GM23338 (cell line): ENCODE measurements around the gene STRIP1. TPM values are rescaled to one million over a fixed set of nuclear protein-coding genes. Genes with fewer than 3 reads are reported as not detected.

Experiments
- ATAC-seq: fragments of 200-7000 bp; cut with Tn5 transposase; 3 replicates; pipeline ENCODE4 v1.9.1; 2020
- DNase-seq: peaks from one replicate; pipeline ENCODE4 v3.0.0-alpha.2; 2015; ENCODE audit warnings: low spot score
- H2AFZ ChIP-seq: fragments of 200-600 bp; sonication (generic); 2 replicates; pipeline ENCODE4 v1.8.0; 2016; ENCODE audit warnings: antibody characterized with exemption, mild to moderate bottlenecking, moderate library complexity
- H3F3A ChIP-seq: fragments of 200-600 bp; sonication (generic); replicated peaks from 2 replicates; pipeline ENCODE4 v1.8.0; 2017; ENCODE audit warnings: antibody characterized with exemption, mixed run types, low read depth
- H3K27ac ChIP-seq: fragments of 200-600 bp; sonication (generic); 2 replicates; pipeline ENCODE4 v1.6.1; 2016; ENCODE audit warnings: low read depth
- H3K27me3 ChIP-seq: fragments of 200-600 bp; sonication (generic); 2 replicates; pipeline ENCODE4 v1.8.0; 2016; ENCODE audit warnings: mild to moderate bottlenecking, mixed run types, moderate library complexity; ENCODE audit not compliant: insufficient read depth
- H3K36me3 ChIP-seq: fragments of 200-600 bp; sonication (generic); 2 replicates; pipeline ENCODE4 v1.8.0; 2016; ENCODE audit warnings: mild to moderate bottlenecking; ENCODE audit not compliant: insufficient read depth
- H3K4me1 ChIP-seq: fragments of 200-600 bp; sonication (generic); 2 replicates; pipeline ENCODE4 v1.8.0; 2016; ENCODE audit warnings: mild to moderate bottlenecking, moderate library complexity; ENCODE audit not compliant: insufficient read depth
- H3K4me2 ChIP-seq: fragments of 200-600 bp; sonication (generic); 2 replicates; pipeline ENCODE4 v1.7.1; 2017; ENCODE audit warnings: mixed run types
- H3K4me3 ChIP-seq: fragments of 200-600 bp; sonication (generic); 2 replicates; pipeline ENCODE4 v1.6.1; 2016; ENCODE audit warnings: mixed run types
- H3K79me2 ChIP-seq: fragments of 200-600 bp; sonication (generic); replicated peaks from 2 replicates; pipeline ENCODE4 v1.8.0; 2017; ENCODE audit warnings: mild to moderate bottlenecking; ENCODE audit not compliant: insufficient read depth
- H3K9me2 ChIP-seq: fragments of 200-600 bp; sonication (generic); 2 replicates; pipeline ENCODE4 v1.8.0; 2017; ENCODE audit not compliant: insufficient read depth
- H4K20me1 ChIP-seq: fragments of 200-600 bp; sonication (generic); replicated peaks from 2 replicates; pipeline ENCODE4 v1.8.0; 2017; ENCODE audit warnings: mild to moderate bottlenecking; ENCODE audit not compliant: insufficient read depth
- H3K27ac Mint-ChIP-seq: 2 replicates; pipeline ENCODE4 v1.8.0; 2020; ENCODE audit warnings: inconsistent platforms, mild to moderate bottlenecking, moderate library complexity, mixed read lengths
- H3K27me3 Mint-ChIP-seq: 3 replicates; pipeline ENCODE4 v1.8.0; 2022; ENCODE audit warnings: low read depth, mild to moderate bottlenecking, moderate library complexity, mixed read lengths, inconsistent platforms; ENCODE audit not compliant: insufficient read depth, poor library complexity
- H3K36me3 Mint-ChIP-seq: 3 replicates; pipeline ENCODE4 v1.8.0; 2021; ENCODE audit warnings: low read depth, mild to moderate bottlenecking, inconsistent platforms, moderate library complexity, mixed read lengths
- H3K4me1 Mint-ChIP-seq: 3 replicates; pipeline ENCODE4 v1.8.0; 2020; ENCODE audit warnings: mild to moderate bottlenecking, inconsistent platforms, mixed read lengths
- H3K4me3 Mint-ChIP-seq: 3 replicates; pipeline ENCODE4 v1.8.0; 2021; ENCODE audit warnings: moderate library complexity, mild to moderate bottlenecking, inconsistent platforms, mixed read lengths
- H3K9me3 Mint-ChIP-seq: 3 replicates; pipeline ENCODE4 v1.8.0; 2020; ENCODE audit warnings: moderate library complexity, mild to moderate bottlenecking, inconsistent platforms, mixed read lengths
- CREB1 ChIP-seq: fragments of 250-450 bp; sonication (Bioruptor Pico); IDR thresholded peaks from 2 replicates; pipeline ENCODE4 v1.5.0; 2020; ENCODE audit warnings: low read depth, mild to moderate bottlenecking, moderate library complexity
- ETS1 ChIP-seq: IDR thresholded peaks from 2 replicates; pipeline ENCODE4 v1.6.1; 2016; ENCODE audit warnings: antibody characterized with exemption
- EZH2 ChIP-seq: fragments of 200-600 bp; sonication (generic); IDR thresholded peaks from one replicate; pipeline ENCODE4 v1.8.0; 2017; ENCODE audit warnings: antibody characterized with exemption, mild to moderate bottlenecking, low read depth; ENCODE audit not compliant: unreplicated experiment
- EZH2phosphoT487 ChIP-seq: fragments of 200-600 bp; sonication (generic); IDR thresholded peaks from one replicate; pipeline ENCODE4 v1.8.1; 2018; ENCODE audit warnings: antibody characterized with exemption; ENCODE audit not compliant: unreplicated experiment
- JUNB ChIP-seq: IDR thresholded peaks from one replicate; pipeline ENCODE4 v1.6.1; 2016; ENCODE audit warnings: antibody characterized with exemption; ENCODE audit not compliant: unreplicated experiment
- NANOG ChIP-seq: IDR thresholded peaks from 2 replicates; pipeline ENCODE4 v1.6.1; 2016; ENCODE audit warnings: antibody characterized with exemption, borderline replicate concordance
- POLR2AphosphoS5 ChIP-seq: IDR thresholded peaks from 2 replicates; pipeline ENCODE4 v1.6.1; 2016; ENCODE audit warnings: antibody characterized with exemption, low read depth
- REST ChIP-seq: IDR thresholded peaks from one replicate; pipeline ENCODE4 v1.6.1; 2018; ENCODE audit warnings: antibody characterized with exemption; ENCODE audit not compliant: unreplicated experiment
- STAT1 ChIP-seq: IDR thresholded peaks from one replicate; pipeline ENCODE4 v1.6.1; 2016; ENCODE audit warnings: antibody characterized with exemption; ENCODE audit not compliant: unreplicated experiment
- ZNF114 ChIP-seq: fragments of 250-450 bp; sonication (Bioruptor Pico); IDR thresholded peaks from 2 replicates; pipeline ENCODE4 v1.5.0; 2020; ENCODE audit warnings: mild to moderate bottlenecking, moderate library complexity
- ZNF462 ChIP-seq: fragments of 250-450 bp; sonication (Bioruptor Pico); IDR thresholded peaks from 2 replicates; pipeline ENCODE4 v1.5.0; 2020; ENCODE audit warnings: mild to moderate bottlenecking, moderate library complexity
- polyA plus RNA-seq: library from polyadenylated mRNA; unstranded; fragments of >200 nt; fragmentation: Nextera tagmentation; extraction: Ambion mirVana; gene quantifications from 2 replicates; pipeline ENCODE4 v1.2.1, GENCODE V29; 2016
- total RNA-seq: library from RNA; depleted of rRNA; stranded (reverse); fragments of >200 nt; shearing (Covaris generic); gene quantifications from 2 replicates; pipeline ENCODE4 v1.2.3, GENCODE V29; 2014

The STRIP1 gene
- total and polyA plus RNA-seq, 2 experiments from 2014 or later = 17.2 to 50.6 TPM

GRCh38 chr1:110091381-110091780, 57.0 kb downstream of the STRIP1 start:
- no peaks in the 10 kb centered on the region for H3F3A ChIP-seq
- no peak for ATAC-seq

GRCh38 chr1:110091791-110092190, 57.4 kb downstream of the STRIP1 start:
- Histone ChIP-seq H3K4me3 (no peak overlapping the region), H3K79me2 (no peaks in the 10 kb centered on the region), H3K4me1 (no peaks in the 10 kb centered on the region; the same call in 1 of the 2 replicates), H3F3A (no peaks in the 10 kb centered on the region), H4K20me1 (no peaks in the 10 kb centered on the region), H2AFZ (no peak overlapping the region), H3K36me3 (no peaks in the 10 kb centered on the region), H3K4me2 (no peak overlapping the region), H3K27me3 (peaks cover 12% of the 10 kb centered on the region), H3K27ac (no peak overlapping the region), H3K9me2 (no peaks in the 10 kb centered on the region)
- Mint-ChIP-seq H3K9me3 (no peaks in the 10 kb centered on the region), H3K27me3 (peaks cover 17% of the 10 kb centered on the region), H3K36me3 (no peaks in the 10 kb centered on the region), H3K4me3 (no peak overlapping the region), H3K4me1 (peaks cover 9% of the 10 kb centered on the region), H3K27ac (no peak overlapping the region)
- no peak for ATAC-seq
- DNase-seq = no peak
- no peak for TF ChIP-seq ZNF462 (CRISPR knock-in tag)
- no peak for TF ChIP-seq REST
- no peak for TF ChIP-seq JUNB
- no peak for TF ChIP-seq STAT1
- TF ChIP-seq EZH2phosphoT487 = no peak
- no peak for TF ChIP-seq ETS1
- TF ChIP-seq CREB1 (CRISPR knock-in tag) = no peak
- TF ChIP-seq POLR2AphosphoS5 = no peak
- no peak for TF ChIP-seq NANOG
- no peak for TF ChIP-seq EZH2
- no peak for TF ChIP-seq ZNF114 (CRISPR knock-in tag)

More at GRCh38 chr1:110091381-110091780, 57.0 kb downstream of the STRIP1 start:
- Histone ChIP-seq H3K4me3 (no peak overlapping the region), H3K27me3 (peaks cover 16% of the 10 kb centered on the region), H2AFZ (no peak overlapping the region), H4K20me1 (no peaks in the 10 kb centered on the region), H3K79me2 (no peaks in the 10 kb centered on the region), H3K27ac (no peak overlapping the region), H3K4me2 (no peak overlapping the region), H3K4me1 (no peaks in the 10 kb centered on the region; the same call in 1 of the 2 replicates), H3K9me2 (no peaks in the 10 kb centered on the region), H3K36me3 (no peaks in the 10 kb centered on the region)
- DNase-seq = no peak
- H3K4me3 Mint-ChIP-seq = no peak overlapping the region
- no peaks in the 10 kb centered on the region for H3K36me3 Mint-ChIP-seq
- no peak for TF ChIP-seq NANOG
- TF ChIP-seq POLR2AphosphoS5 = no peak
- no peak for TF ChIP-seq STAT1
- no peak for TF ChIP-seq JUNB
- TF ChIP-seq EZH2phosphoT487 = no peak
- no peak for TF ChIP-seq EZH2
- peaks cover 21% of the 10 kb centered on the region for H3K27me3 Mint-ChIP-seq
- H3K4me1 Mint-ChIP-seq = peaks cover 9% of the 10 kb centered on the region
- H3K9me3 Mint-ChIP-seq = no peaks in the 10 kb centered on the region
- H3K27ac Mint-ChIP-seq = no peak overlapping the region
